Stomach (tissue), 9 donors: ENCODE data around the gene UBE3A. TPM values are rescaled to one million over a fixed set of nuclear protein-coding genes. Genes with fewer than 3 reads are reported as not detected.

Source experiments
- DNase-seq, 2 donors: peaks; one replicate each; pipeline versions ENCODE4 v3.0.0 to v3.0.0-alpha.2; 2013 to 2019
- H3K27ac ChIP-seq, 5 donors: fragments of 200-600 bp in 4 of 5; sonication (generic) in 4 of 5; one replicate each; pipeline ENCODE4 v1.5.1; 2013 to 2019; ENCODE audit warnings: mild to moderate bottlenecking in 1 of 5, moderate library complexity in 1 of 5
- H3K27me3 ChIP-seq, 3 donors: fragments of 200-600 bp; sonication (generic); one replicate each; pipeline ENCODE4 v1.5.1; 2017 to 2019; ENCODE audit warnings: mixed run types in 1 of 3
- H3K36me3 ChIP-seq, 4 donors: fragments of 200-600 bp; sonication (generic); 1 replicate in 3 of 4; 2 replicates in 1 of 4; pipeline ENCODE4 v1.5.1; 2016 to 2019
- H3K4me1 ChIP-seq, 4 donors: fragments of 200-600 bp; sonication (generic); one replicate each; pipeline ENCODE4 v1.5.1; 2016 to 2019
- H3K4me3 ChIP-seq, 4 donors: fragments of 200-600 bp; sonication (generic) in 3 of 4; one replicate each; pipeline ENCODE4 v1.5.1; 2016 to 2019; ENCODE audit warnings: mild to moderate bottlenecking in 1 of 4
- H3K9me3 ChIP-seq, 4 donors: fragments of 200-600 bp; sonication (generic); one replicate each; pipeline ENCODE4 v1.5.1; 2016 to 2019
- CTCF ChIP-seq, 7 experiments: fragments of 450-650 bp in 4 of 7; fragments of 200-600 bp in 3 of 7; sonication (generic) in 3 of 7; IDR thresholded peaks; one replicate each; pipeline ENCODE4 v1.5.1; 2016 to 2019; ENCODE audit warnings: antibody characterized with exemption in 7 of 7, control low read depth in 2 of 7, mild to moderate bottlenecking in 1 of 7
- EP300 ChIP-seq: sonication (generic); formaldehyde crosslinking; IDR thresholded peaks from one replicate; pipeline ENCODE4 v1.6.1; 2017; ENCODE audit warnings: antibody characterized with exemption
- POLR2A ChIP-seq, 4 donors: fragments of 450-650 bp; IDR thresholded peaks; one replicate each; pipeline ENCODE4 v1.6.1; 2016; ENCODE audit warnings: antibody characterized with exemption in 4 of 4, control low read depth in 2 of 4, mild to moderate bottlenecking in 1 of 4, moderate library complexity in 1 of 4
- POLR2AphosphoS5 ChIP-seq, 3 donors: sonication (generic); formaldehyde crosslinking; IDR thresholded peaks; one replicate each; pipeline ENCODE4 v1.6.1; 2016; ENCODE audit warnings: antibody characterized with exemption in 3 of 3
- WGBS, 5 donors: extraction: QIAGEN DNeasy Blood & Tissue Kit in 3 of 5; methylation state at CpG; one replicate each; pipeline versions ENCODE4 v1.1.5 to v1.1.7; 2013 to 2018; 5-methylcytosine and 5-hydroxymethylcytosine counted together
- intact Hi-C: fragments of 100-400 bp; cut with DNase I; formaldehyde crosslinking; loops from one replicate; pipeline ENCODE4 v1.15.1; 2023; ENCODE audit warnings: low total_unique reads
- polyA plus RNA-seq, 3 donors: library from polyadenylated mRNA; stranded (reverse); fragments of 200-250 nt; gene quantifications; one replicate each; pipeline ENCODE4 v1.2.3, GENCODE V29; 2013
- total RNA-seq, 5 donors: library from RNA; depleted of rRNA; stranded (reverse); fragments of >200 nt; gene quantifications; one replicate each; pipeline versions ENCODE4 v1.1.0 to v1.2.3, GENCODE V29; 2014 to 2016
- donor health status: healthy with polysubstance abuse.
- donor health status: Bipolar disorder and iron deficiency.
- donor health status: healthy.

Gene UBE3A
- total and polyA plus RNA-seq, 8 donors, result 11.0 to 209 (median 59.2) TPM

DNA sequence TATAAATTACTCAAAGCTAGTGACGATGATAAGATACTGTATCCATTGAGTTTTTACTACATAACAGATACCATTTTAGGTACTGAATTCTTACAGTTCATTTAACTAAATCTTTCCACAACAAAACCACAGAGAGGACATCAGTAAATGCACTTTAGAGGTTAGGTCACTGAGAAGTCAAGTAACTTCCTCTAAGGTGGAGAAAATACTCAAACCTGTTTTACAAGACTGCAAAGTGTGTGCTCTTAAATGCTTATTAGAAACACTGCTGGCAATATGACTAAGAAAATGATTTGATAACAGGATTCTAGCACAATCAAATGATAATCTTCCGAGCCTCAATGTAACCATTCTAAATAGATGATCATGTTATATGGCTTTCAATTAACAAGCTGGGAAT is 99.4 kb downstream of the UBE3A start:
- TF ChIP-seq CTCF (IDR thresholded peaks at IDR 0.05), result no peak
- no peak for TF ChIP-seq POLR2A (IDR thresholded peaks at IDR 0.05)
- no peak for TF ChIP-seq POLR2AphosphoS5 (IDR thresholded peaks at IDR 0.05)
- no peak for TF ChIP-seq EP300
- 75 to 88% (median 83%) methylated on average over 2 of the region's 2 CpGs for WGBS, 5 donors
- Histone ChIP-seq H3K9me3 (no peaks in the 10 kb centered on the region), H3K27ac (no peak overlapping the region), H3K27me3 (no peaks in the 10 kb centered on the region), H3K36me3 (peaks cover 5 to 87% (median 75%) of the 10 kb centered on the region in 4 donors), H3K4me1 (no peaks in the 10 kb centered on the region), H3K4me3 (no peak overlapping the region)
- peak in 1 of 2 donors; percentile 55 for DNase-seq
- intact Hi-C loops, result no loop called here

DNA sequence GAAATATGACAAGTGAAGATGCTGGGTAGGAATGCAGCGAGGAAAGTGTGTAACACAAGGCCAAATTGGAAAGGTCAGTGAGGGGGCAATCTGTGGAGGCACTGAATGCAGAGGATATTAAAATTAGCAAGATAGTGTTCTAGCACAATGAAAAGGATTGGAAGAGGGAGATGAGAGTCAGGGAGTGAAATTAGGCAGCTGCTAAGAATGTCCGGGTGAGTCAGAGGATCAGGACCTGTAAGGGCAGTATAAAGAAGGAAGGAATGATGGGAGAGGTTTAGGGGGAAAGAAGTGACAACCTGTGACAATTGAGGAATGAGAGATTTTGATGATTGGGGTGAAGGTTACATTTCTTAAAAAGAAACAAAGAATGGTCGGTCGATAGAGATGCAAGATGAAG is 103.5 kb downstream of the UBE3A start:
- Histone ChIP-seq H3K36me3 (peaks cover 5 to 71% (median 64%) of the 10 kb centered on the region in 4 donors), H3K4me1 (no peaks in the 10 kb centered on the region), H3K9me3 (no peaks in the 10 kb centered on the region), H3K27me3 (no peaks in the 10 kb centered on the region), H3K27ac (no peak overlapping the region), H3K4me3 (no peak overlapping the region)
- DNase-seq, result no peak
- intact Hi-C loops, result no loop called here
- TF ChIP-seq EP300, result no peak
- no peak for TF ChIP-seq POLR2AphosphoS5 (IDR thresholded peaks at IDR 0.05)
- TF ChIP-seq POLR2A (IDR thresholded peaks at IDR 0.05), result no peak
- WGBS, 5 donors, result 93 to 98% (median 98%) methylated on average over 4 of the region's 4 CpGs

DNA sequence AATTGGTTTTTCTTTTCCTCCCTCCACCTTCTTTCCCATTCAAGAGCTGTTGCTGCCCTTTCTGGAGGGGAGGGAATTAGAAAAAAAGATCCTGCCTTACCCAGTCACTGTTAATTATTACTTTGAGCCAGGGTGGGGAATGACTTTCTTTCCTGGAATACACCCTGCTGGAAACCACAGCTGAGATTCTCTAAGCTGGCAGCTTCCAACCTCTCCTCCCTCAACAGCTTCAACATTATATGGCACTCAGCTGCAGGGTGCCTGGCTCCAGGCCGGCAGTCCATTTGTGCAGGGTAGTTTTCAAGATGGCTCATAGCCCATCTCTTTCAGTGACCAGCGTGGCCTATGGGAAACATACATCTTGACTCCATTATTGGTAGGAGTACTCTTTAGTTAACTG is 105.8 kb downstream of the UBE3A start:
- no peak for TF ChIP-seq CTCF (IDR thresholded peaks at IDR 0.05)
- no peak for TF ChIP-seq POLR2AphosphoS5 (IDR thresholded peaks at IDR 0.05)
- TF ChIP-seq EP300, result no peak
- TF ChIP-seq POLR2A (IDR thresholded peaks at IDR 0.05), result no peak
- Histone ChIP-seq H3K9me3 (no peaks in the 10 kb centered on the region), H3K36me3 (peaks cover 5 to 50% (median 42%) of the 10 kb centered on the region in 4 donors), H3K4me1 (no peaks in the 10 kb centered on the region), H3K4me3 (no peak overlapping the region), H3K27ac (no peak overlapping the region), H3K27me3 (no peaks in the 10 kb centered on the region)
- intact Hi-C loops, result no loop called here
- DNase-seq, result peak in 1 of 2 donors; percentile 19
- WGBS, 5 donors, result 91 to 97% (median 95%) methylated on average over 2 of the region's 2 CpGs

DNA sequence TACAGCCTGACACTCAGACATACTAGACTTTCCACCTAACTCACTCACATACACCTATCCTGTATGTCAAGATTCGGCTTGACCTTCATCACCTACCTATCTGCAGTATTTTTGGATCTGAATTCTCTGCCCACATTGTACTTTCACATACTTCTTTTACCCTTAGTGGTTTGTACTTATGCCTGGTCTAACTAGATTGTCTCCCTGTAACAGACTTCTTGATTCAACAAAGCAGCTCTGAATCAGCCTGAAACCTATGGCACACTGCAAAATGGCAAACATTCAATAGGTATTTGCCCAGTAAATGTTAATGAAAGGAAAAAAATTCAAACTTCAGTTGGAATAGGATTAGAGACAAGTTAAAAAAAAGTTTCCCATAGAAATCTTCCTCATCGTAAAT is 106.5 kb downstream of the UBE3A start:
- DNase-seq, result peak in 1 of 2 donors; percentile 20
- intact Hi-C loops, result no loop called here
- H3K36me3 ChIP-seq, result peaks cover 5 to 42% (median 34%) of the 10 kb centered on the region in 4 donors
- WGBS, 5 donors, result 82 to 90% (median 85%) methylated on average over 2 of the region's 2 CpGs
- TF ChIP-seq POLR2A (IDR thresholded peaks at IDR 0.05) (no peak), CTCF (IDR thresholded peaks at IDR 0.05) (no peak), POLR2AphosphoS5 (IDR thresholded peaks at IDR 0.05) (no peak), EP300 (no peak)
- H3K9me3 ChIP-seq, result no peaks in the 10 kb centered on the region
- no peak overlapping the region for H3K4me3 ChIP-seq
- H3K27ac ChIP-seq, result no peak overlapping the region
- H3K4me1 ChIP-seq, result no peaks in the 10 kb centered on the region
- no peaks in the 10 kb centered on the region for H3K27me3 ChIP-seq

DNA sequence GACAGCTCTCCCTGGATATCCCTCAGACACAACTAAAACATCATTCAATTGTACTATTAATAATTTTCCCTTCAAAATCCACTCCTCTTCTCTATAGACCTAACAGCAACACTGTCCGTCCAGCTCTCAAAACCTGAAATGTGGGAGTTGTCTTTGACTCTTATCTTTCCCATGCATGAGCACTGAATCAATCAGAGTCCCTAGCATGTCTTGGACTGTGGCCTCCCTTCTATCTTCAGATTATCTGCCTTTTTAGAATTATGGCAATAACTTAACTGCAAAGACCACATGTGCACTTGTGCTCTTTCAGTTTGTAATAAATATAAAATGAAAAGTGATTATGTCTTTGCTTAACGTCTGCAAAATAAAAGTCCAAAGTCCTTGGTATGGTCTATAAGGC is 107.0 kb downstream of the UBE3A start:
- intact Hi-C loops, result no loop called here
- no peak for DNase-seq
- WGBS, 5 donors, result 71 to 89% (median 76%) methylated on average over 2 of the region's 2 CpGs
- no peak overlapping the region for H3K4me3 ChIP-seq
- peaks cover 5 to 38% (median 30%) of the 10 kb centered on the region in 4 donors for H3K36me3 ChIP-seq
- no peak for TF ChIP-seq POLR2AphosphoS5 (IDR thresholded peaks at IDR 0.05)
- no peak for TF ChIP-seq POLR2A (IDR thresholded peaks at IDR 0.05)
- no peak for TF ChIP-seq CTCF (IDR thresholded peaks at IDR 0.05)
- no peak for TF ChIP-seq EP300
- no peak overlapping the region for H3K27ac ChIP-seq
- no peaks in the 10 kb centered on the region for H3K9me3 ChIP-seq
- H3K4me1 ChIP-seq, result no peaks in the 10 kb centered on the region
- H3K27me3 ChIP-seq, result no peaks in the 10 kb centered on the region
